ENCODE measurements around the gene EIF2S3.
A peak's percentile ranks its signal among the peaks of the same experiment; 100 is the strongest.
"Not testable (repeated sequence)": the region's sequence is repeated elsewhere in the genome, so short reads cannot be mapped to it uniquely, and the experiment has no call there.

Gene EIF2S3

DNA sequence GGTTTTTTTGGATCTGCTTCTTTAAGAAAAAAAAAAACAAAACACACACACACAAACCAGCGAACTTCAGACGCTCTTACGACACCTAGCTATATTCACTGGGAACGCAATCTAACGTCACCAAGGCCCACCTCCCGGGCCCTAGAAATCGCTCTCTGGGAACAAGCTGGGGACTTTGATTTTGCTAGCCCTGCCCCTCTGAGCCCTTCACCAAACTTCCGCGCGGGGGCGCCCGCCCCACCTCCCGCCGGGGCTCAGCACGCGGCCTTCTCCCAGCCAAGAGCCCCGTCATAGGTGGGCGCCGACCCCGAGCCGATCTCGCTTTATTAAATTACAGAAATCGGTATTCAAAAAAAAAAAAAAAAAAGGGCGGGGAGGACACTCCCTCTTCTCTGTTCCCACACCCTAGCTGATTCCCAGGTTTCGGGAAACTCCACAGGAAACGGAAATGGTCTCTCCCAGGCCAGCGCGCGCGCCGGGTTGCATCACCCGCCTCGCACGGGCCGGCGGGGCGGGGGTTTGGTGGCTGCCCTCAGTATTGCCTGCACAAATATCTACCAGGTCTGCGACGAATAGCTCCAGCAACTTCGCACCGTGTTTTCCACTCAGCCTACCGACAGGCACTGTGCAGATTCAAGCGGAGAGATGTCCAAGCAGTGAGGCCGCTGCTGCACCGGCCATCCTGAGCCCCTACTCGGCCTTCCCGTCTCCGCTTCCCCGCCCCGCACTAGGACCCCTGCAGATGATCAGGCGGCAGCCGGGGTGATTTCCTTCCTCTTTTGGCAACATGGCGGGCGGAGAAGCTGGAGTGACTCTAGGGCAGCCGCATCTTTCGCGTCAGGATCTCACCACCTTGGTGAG, at the start of gene EIF2S3:
TSS of gene EIF2S3 (plus strand) at position 775 of the 861 bp plus-strand sequence. CDS start at position 788, 13 bp downstream.
- DNase-seq: peak; percentile 98

DNA sequence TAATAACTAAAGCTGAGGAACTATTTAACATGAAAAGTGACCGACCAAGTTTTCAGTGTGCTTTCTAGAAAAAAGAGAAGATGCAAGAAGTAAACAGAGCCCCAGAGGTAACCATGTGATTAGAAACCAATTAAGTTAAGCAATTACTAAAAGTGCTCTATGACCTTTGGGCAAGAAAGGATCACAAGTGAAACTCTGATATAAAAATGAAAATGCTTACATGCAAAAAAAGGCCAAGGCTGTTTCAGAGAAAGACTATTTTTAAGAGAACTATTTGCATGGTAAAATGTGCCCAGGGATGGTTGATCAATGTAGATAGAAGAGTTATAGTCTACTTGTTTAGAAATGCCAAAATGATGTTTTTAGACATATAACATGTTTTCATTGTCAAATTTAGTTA, 49.7 kb upstream of the EIF2S3 start:
- DNase-seq: no peak

DNA sequence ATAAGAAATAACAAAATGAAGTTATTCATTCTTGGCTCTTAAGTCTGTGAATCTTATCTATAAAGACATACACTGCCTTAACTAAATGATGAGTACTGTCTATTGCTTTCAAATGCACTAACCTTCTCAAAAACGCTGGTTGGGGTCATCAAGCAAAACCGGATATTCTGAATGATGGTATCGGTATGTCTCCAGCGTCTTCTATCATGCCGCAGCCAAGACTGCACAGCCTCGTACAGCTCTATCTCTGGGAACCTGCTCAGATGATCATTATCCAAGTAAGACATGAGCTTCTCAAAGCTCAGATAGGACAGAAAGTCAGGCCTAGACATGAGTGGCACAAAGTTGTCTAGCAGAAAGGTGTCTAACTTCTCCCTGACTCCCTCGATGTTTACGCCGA, 48.9 kb upstream of the EIF2S3 start:
- no peak for DNase-seq

DNA sequence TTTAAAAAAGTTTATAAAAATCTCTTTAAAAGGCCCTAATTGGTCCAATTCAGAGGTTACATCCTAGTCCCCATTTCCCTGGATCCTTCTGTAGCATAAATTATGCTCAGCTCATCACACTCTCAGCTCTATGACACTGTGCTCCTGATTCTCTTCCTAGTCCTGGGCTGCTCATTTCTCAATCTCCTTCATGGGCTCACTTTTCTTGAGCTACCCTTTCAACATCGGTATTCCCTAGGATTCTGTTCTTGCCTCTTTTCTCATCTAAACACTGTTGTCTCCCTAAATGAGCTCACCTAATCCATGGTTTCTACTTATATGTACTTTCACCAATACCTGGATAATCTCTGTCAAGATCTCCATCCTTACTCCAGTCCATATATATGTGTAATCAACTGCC, 42.5 kb upstream of the EIF2S3 start:
- DNase-seq: no peak

DNA sequence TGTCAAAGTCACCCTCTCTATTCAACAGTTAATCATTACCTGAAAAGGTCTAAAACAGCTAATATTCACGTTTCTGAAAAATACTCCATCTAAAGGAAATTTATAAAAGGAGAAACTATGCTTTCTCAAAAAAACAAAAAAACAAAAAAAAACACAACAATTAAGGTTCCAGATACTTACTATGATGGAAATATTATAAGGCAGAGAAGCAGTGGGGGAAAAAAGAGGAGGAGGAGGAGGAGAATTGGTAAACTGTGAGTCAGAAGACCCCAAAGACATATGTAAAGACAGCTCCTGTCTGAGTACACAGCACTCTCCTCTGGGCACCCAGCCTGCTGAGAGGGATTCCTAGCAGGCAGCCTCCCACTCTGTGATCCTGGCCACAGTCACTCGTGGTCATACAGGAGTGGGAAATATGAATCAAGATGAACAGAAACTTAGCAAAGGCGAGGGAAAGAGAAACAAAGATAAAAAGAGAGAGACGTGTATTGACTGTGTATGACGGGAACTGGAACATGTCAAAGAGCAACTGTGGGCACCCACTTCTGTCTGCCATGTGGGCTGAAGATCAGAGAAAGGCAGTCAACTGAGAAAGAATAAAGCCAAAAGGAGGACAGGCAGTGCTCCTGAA, 40.3 kb upstream of the EIF2S3 start:
- DNase-seq: no peak

DNA sequence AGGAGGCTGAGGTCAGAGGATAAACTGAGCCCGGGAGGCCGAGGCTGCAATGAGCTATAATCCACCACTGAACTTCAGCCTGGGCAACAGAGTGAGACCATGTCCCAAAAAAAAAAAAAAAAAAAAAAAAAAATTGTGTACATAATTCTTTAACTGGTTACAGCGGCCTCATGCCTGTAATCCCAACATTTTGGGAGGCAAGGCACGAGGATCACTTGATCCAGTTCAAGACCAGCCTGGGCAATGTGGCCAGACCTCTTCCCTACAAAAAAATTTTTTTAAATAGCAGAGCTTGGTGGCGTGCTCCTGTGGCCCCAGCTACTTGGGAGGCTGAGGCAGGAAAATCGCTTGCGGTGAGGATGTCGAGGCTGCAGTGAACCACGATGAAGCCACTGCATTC, 37.1 kb upstream of the EIF2S3 start:
- DNase-seq: no peak

DNA sequence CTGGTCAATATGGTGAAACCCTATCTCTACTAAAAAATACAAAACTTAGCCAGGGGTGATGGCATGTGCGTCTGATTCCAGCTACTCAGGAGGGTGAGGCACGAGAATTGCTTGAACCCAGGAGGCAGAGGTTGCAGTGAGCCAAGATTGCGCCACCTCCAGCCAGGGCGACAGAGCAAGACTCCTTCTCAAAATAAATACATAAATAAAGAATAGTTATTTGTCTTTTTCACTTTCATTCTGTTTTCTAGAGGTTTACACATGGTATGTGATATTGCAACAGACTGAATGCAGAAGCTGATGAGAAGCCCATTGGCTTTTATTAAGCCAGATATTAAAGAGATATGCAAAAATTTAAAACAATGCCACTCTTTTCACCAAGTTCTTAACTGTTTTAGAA, 35.9 kb upstream of the EIF2S3 start:
- no peak for DNase-seq

DNA sequence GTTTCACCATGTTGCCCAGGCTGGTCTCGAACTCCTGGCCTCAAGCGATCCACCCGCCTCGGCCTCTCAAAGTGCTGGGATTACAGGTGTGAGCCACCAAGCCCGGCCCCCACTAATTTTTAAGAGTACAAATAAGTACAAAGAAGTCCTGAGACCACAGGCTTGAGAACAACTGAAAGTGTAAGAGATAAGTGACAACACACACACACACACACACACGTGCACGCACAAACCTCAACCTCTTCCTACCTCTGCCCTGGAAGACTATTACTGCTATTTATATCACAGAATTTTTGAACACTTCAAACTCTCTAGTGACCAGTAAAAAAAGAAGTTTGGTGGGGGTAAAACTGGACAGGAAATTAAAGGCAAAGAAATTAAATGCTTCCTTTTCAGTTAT, 35.3 kb upstream of the EIF2S3 start:
- DNase-seq: no peak

DNA sequence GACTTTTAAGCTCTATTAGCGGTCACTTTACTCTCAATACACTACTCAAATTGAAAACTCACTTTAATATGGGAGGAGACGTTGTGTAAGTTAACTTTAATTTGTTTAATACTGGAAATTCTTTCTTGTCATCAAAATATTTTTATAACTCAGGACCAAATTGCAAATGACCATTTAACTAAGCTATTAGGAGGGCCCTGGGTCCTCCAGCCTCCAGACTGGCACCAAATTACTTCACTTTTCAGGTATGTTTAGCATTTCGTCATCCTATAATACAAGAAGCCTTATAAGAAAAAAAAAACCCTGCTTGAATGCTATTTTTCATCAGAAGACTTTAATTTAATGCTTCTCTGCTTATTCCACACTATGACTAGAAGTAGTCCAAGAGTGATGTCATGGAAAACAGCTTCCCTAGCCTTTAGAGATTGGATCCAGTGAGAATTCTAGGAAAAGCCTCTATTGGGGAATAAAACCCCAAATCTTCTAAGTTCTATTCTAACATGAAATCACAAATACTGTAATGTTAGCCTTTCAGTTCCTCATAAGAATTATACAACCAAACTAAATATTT, 34.4 kb upstream of the EIF2S3 start:
- DNase-seq: no peak

DNA sequence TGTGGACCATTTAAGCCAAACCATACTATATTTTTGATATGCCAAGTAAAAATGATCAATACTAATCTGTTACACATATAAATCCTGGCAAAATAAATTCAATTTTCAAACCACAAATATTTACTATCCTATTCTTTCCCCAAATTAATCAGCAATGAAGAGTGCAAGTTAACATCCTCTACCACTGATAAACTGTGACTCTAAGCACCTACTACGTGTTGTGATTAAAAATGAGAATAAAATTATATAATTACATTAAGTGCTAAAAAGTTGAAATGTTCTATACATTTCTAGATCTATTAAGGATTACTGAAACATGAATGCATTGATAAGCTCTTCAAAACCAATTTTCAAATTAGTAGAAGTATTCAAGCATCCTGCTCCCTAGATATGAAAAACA, 31.2 kb upstream of the EIF2S3 start:
- no peak for DNase-seq

DNA sequence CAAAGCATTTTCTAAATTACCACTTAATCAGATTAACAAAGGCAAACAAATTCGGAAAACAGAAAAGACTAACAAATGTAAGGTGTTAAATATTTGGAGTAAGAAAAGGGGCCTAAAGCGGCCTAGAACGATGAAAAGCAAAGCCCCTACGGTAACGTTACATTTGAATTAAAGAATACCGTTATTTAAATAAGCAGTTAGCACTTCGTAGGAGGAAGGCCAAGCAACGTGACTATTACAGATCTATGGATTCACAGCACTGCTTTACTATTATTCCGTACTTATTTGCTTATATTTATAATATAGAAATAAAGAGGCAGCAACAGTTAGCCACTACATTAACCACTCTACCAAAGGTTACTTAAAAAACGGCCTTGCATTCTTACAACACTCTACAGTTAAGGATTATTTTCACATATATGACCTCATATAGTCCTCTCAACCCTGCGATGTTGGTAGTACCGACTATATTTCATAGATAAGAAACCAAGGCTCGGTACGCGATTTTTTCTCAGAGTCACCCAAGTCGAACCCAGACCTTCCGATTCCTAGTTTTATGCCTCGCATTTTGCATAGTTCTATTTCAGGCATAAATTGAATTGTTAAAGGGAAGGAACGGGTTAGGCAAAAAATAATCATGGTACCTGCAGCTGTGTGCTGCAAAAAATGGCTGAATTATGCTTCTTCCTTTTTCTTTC, 30.6 kb upstream of the EIF2S3 start:
- DNase-seq: no peak

DNA sequence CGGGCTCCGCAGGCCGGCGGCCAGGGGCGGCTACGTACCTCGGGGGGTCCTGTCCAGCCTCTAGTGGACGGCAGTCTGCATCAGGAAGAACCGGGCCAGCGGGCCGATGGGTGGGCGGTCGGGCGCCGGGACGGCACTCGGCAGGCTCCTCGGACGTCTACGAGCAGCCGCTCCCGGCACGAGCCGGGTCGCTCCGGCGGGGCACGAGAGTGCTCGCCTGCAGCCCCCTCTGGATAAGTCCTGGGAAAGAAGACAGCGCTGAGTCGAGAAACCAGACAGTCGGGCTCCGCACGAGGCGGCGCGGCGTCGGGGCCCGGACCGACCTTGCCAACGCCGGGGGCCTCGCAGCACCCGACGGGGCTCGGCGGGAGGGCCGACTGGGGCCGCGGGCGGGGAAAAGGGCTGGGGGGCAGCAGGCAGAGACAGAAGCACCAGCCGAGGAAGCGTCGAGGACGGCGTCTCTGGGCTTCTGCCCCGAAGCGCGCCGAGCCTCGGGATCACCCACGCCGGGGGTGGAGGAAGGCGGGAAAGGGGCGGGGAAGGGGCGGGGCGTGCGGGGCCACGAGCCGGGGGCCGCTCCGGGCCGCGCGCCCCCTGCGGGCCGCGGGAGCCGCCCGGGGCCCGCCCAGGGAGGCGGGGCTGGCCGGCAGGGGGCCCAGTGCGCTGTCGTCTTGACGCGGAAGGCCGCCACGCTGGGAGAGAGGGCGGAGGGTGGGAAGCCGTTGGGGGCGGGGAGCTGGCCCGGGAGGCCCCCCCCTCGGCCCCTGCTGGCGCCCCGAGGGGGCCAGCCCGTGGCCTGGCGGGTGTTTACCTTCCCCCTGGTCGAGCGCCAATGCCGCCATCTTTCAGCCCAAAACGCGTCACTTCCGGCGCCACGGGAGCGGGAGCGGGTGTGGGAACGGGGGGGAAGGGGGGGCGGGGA, 29.7 kb upstream of the EIF2S3 start:
- DNase-seq: peak; percentile 76

DNA sequence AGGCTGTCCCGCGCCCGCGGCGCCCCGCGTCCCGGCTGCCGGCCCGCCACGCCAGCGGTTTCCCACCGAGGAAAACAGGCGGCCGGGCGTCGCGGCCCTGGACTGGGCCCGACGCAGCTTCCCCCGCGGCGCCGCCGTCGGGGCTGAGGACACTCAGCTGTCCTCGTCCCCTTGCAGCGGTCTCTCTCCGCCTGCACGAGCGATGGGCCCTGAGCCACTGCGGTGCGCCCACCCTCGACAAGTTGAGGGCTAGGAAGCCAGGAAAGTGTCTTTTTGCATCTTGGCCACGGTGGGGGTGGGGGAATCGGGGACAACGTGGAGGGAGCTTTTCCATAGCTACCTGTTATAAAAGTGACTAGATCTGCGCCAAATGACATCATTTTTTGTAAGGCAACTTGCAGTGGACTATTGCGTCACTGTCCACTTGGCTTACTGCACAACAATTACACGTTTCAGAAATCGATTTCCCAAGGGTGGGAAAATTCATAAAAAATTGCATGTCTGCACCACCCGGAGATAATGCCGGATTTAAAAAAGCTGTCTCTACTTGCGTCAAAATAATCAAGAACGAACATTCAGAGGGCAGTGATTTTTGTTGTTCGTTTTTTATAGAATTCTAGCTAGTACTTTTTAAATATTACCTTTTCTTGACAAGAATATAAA, 28.9 kb upstream of the EIF2S3 start:
- DNase-seq: no peak

DNA sequence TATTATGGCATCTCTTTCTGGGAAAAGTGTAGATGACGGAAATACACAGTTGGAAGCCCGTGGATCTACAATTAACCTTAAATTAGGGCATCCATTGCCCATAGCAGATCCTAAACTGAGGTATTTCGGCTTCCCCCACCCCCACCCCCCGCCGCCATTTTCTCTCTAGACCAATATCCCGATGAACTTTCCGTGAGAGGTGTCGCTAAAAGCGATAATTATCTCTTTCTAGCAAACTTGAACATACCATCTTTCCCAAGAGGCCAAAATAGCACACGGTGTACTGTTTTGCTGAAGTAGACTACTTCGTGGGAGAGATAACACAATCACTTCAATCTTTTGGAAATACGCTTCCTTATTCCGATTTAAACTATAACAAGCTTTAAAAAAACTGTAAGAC, 28.3 kb upstream of the EIF2S3 start:
- no peak for DNase-seq

DNA sequence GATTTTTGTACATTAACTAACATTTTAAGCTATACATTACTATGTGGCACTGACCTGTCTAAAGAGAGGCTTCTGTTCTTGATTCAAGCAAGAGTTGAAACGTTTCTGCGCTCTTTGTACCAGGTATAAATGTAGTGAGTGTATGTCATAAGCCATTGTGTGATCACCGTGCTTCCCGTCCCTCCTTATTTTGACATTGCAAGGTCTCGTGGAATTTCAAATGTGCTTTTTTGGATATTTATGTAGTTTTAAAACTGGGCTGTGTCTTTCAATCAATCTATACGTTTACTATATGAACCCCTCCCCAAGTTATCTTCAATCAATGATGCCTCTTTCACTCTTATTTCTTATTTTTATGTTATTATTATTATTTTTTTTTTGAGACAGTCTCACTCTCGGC, 27.7 kb upstream of the EIF2S3 start, which contains the start of gene KLHL15:
TSS of gene KLHL15 (minus strand) at position 101 of the 400 bp plus-strand sequence. CDS start 20,493 bp downstream, outside the sequence.
- no peak for DNase-seq

DNA sequence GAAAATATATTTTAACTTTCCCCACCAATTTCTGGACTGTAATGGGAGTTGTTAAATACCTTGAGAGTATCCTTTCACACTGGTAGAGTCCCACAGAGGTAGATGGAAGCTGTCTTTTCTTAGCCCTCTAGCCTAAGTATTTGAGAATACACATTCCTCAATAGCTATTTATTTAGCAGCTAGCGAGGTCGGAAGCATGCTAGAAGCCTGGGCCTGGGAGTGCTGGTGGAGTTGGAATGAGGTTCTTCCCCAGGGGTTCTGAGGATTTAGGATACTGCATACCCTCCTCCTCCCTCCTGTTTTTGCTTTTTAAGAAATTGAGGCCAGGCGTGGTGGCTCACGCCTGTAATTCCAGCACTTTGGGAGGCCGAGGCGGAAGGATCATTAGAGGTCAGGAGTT, 26.8 kb upstream of the EIF2S3 start:
- DNase-seq: no peak

DNA sequence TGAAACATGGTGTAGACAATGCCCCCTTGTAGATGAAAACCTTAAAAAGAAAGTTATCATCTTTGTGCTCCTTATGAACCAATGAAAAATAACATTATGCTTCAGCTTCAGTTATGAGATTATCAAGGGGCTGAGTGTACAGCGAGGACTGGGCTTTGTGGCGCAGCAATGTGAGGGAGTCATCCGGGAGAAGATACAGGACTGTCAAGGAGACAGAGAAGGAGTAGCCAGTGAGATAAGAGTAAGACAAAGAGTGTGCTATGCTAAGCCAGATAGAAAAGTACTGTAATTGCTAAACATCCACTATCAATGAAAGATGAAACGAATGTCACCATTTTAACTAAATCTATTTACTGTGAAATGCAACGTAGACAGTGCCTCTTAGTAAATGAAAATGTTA, 24.2 kb upstream of the EIF2S3 start:
- DNase-seq: no peak

DNA sequence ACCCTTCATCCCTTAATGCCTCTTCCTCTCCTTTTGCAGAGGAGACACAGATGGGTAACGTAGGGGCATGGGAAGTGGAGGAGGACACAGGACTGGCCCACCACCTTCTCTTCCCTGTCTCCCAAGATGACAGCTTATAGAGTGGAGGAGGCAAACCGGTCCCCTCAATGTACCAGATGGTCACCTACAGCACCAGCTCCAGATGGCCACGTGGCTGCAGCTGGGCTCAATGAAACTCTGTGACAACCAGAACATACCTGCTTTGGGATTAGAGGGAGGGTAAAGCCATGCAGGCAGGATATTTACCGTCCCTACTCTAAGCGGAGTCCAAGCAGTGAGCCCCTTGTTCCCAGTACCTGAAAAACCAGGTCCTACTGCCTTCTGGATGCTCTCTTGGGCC, 20.3 kb upstream of the EIF2S3 start:
- DNase-seq: peak; percentile 38

DNA sequence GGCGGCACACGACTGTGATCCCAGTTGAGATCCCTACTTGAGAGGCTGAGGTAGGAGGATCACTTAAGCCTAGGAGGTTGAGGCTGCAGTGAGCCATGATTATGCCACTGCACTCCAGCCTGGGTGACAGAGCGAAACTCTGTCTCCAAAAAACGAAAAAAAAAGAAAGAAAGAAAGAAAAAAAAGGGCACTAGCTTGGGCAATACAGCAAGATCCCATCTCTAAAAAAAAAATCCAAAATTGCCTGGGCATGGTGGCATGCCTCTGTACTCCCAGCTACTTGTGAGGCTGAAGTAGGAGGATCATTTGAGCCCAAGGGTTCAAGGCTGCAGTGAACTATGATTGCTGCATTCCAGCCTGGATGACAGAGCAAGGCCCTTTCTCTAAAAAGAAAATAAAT, 17.0 kb upstream of the EIF2S3 start:
- no peak for DNase-seq

DNA sequence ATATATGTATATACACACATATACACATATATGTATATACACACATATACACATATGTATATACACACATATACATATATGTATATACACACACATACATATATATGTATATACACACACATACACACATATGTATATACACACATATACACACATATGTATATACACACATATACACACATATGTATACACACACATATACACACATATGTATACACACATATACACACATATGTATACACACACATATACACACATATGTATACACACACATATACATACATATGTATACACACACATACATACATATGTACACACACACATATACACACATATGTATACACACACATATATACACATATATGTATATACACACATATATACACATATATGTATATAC, 8.7 kb upstream of the EIF2S3 start:
- not testable (repeated sequence) for DNase-seq

DNA sequence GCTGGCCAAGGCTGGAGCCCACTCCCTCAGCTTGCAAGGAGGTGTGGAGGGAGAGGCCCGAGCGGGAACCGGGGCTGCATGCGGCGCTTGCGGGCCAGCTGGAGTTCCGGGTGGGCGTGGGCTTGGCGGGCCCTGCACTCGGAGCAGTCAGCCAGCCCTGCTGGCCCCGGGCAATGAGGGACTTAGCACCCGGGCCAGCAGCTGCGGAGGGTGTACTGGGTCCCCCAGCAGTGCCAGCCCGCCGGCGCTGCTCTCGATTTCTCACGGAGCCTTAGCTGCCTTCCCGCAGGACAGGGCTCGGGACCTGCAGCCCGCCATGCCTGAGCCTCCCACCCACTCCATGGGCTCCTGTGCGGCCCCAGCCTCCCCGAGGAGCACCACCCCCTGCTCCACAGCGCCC, 5.1 kb upstream of the EIF2S3 start:
- DNase-seq: not testable (repeated sequence)
